Middle frontal gyrus (tissue), 1 donor: ENCODE measurements around the gene KIF18B.
"Not testable (repeated sequence)": the region's sequence is repeated elsewhere in the genome, so short reads cannot be mapped to it uniquely, and the experiment has no call there.

Experiments
- DNase-seq: peaks from one replicate; pipeline ENCODE4 v3.0.0-alpha.2; 2015; ENCODE audit warnings: low spot score; ENCODE audit errors: extremely low spot score

Gene KIF18B

GRCh38 chr17:44969144-44969780 lies 21.7 kb upstream of the KIF18B start:
- no peak for DNase-seq

- peak; percentile 63 for DNase-seq
Measured at GRCh38 chr17:44968225-44969143, 20.9 kb upstream of the KIF18B start, which contains the start of gene C1QL1. C1QL1 (minus strand) TSS chr17:44968303; CDS start chr17:44968048, 255 bp downstream.

- DNase-seq, result no peak
Measured at GRCh38 chr17:44967907-44968224, 20.3 kb upstream of the KIF18B start.

GRCh38 chr17:44967026-44967906 lies 19.7 kb upstream of the KIF18B start:
- DNase-seq, result no peak

GRCh38 chr17:44966348-44967025 lies 18.9 kb upstream of the KIF18B start:
- no peak for DNase-seq

GRCh38 chr17:44965481-44966234 lies 18.1 kb upstream of the KIF18B start:
- DNase-seq, result no peak

GRCh38 chr17:44961921-44962350 lies 14.4 kb upstream of the KIF18B start:
- DNase-seq, result no peak

GRCh38 chr17:44960691-44961090 lies 13.1 kb upstream of the KIF18B start:
- DNase-seq, result no peak

- no peak for DNase-seq
Measured at GRCh38 chr17:44959821-44960531, 12.4 kb upstream of the KIF18B start.

- no peak for DNase-seq
Measured at GRCh38 chr17:44956998-44957981, 9.7 kb upstream of the KIF18B start.

- DNase-seq, result no peak
Measured at GRCh38 chr17:44955674-44956425, 8.3 kb upstream of the KIF18B start.

GRCh38 chr17:44952946-44953475 lies 5.4 kb upstream of the KIF18B start:
- DNase-seq, result no peak

- no peak for DNase-seq
Measured at GRCh38 chr17:44948315-44948795, 782 bp upstream of the KIF18B start.

GRCh38 chr17:44945652-44946051 lies 1.9 kb downstream of the KIF18B start:
- DNase-seq, result not testable (repeated sequence)

- no peak for DNase-seq
Measured at GRCh38 chr17:44942456-44942855, 5.1 kb downstream of the KIF18B start.

- no peak for DNase-seq
Measured at GRCh38 chr17:44941712-44942331, 5.8 kb downstream of the KIF18B start.

- DNase-seq, result no peak
Measured at GRCh38 chr17:44940768-44941167, 6.8 kb downstream of the KIF18B start.
